GM12873 (cell line): Measurements from ENCODE around the gene CYP24A1.

Experiments
- TF ChIP-seq, protein P1 (sequence below): IDR thresholded peaks from 2 replicates; pipeline ENCODE4 v1.5.1; 2012; ENCODE audit warnings: low read depth, mild to moderate bottlenecking, moderate library complexity, low read length, control low read depth; ENCODE audit not compliant: insufficient read depth; ENCODE audit errors: missing control alignments

Gene CYP24A1

DNA sequence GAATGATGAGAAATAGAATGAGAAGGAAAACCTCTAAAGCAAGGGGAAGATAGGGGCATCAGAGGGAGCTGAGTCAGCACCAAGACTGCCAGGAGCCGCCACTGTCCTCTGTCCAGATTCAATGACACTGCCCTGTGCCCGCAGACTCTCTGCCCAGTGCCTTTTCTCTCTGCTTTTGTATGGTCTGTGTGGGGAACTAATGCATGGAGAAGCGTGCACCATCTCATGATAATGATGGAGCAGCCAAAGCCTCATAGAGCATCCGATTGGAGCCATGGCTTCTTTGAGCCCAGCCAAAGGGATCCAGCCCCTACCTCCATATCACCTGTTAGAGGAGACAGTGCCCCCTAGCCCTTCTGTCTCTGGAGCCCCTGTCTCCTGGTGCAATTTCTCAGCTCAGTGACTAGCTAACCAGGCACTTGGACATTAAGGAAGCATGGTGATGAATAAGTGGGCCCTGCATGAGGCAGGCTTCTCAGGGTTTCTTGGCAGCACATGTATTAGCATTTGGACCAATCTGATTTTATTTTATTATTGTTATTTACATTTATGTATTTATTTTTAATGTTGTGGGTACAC is 27.6 kb upstream of the CYP24A1 start:
- TF ChIP-seq, protein P1, sequence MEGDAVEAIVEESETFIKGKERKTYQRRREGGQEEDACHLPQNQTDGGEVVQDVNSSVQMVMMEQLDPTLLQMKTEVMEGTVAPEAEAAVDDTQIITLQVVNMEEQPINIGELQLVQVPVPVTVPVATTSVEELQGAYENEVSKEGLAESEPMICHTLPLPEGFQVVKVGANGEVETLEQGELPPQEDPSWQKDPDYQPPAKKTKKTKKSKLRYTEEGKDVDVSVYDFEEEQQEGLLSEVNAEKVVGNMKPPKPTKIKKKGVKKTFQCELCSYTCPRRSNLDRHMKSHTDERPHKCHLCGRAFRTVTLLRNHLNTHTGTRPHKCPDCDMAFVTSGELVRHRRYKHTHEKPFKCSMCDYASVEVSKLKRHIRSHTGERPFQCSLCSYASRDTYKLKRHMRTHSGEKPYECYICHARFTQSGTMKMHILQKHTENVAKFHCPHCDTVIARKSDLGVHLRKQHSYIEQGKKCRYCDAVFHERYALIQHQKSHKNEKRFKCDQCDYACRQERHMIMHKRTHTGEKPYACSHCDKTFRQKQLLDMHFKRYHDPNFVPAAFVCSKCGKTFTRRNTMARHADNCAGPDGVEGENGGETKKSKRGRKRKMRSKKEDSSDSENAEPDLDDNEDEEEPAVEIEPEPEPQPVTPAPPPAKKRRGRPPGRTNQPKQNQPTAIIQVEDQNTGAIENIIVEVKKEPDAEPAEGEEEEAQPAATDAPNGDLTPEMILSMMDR, result no peak

DNA sequence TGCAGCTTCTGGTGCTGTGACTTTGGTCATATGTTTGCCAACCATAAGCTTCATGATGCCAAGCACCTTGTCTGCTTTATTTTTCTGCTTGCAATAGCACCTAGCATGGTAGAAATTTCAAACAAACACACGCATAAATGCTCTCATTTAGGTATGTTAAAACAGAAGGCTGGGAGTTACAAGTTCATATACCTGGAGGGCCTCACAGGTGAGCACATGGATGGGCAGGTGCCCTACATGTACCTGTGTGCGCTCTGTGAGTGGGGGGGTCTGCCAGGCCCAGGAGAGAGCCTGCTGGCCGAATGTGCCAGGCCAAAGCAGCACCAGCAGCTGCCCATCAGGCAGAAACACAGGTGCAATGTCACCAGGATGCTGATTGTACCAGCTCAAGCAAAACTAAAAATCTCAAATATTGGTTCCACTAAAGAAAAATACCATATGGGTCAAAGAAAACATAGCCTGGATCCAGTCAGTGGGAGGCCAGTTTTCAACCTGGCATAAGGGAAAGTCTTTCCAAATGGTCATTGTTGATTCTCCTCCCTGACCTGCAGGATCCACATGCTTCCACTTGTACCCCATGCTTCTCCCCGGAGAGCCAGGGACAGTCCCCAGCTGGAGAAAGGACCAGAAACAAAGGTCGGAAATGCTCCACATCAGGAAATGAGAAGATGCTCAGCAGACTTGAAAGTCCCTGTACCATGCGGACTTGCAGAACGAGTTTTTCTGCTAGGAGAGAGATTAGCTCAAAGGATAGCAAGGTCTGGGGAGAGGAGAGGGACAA is 26.9 kb upstream of the CYP24A1 start:
- TF ChIP-seq, protein P1, result no peak

DNA sequence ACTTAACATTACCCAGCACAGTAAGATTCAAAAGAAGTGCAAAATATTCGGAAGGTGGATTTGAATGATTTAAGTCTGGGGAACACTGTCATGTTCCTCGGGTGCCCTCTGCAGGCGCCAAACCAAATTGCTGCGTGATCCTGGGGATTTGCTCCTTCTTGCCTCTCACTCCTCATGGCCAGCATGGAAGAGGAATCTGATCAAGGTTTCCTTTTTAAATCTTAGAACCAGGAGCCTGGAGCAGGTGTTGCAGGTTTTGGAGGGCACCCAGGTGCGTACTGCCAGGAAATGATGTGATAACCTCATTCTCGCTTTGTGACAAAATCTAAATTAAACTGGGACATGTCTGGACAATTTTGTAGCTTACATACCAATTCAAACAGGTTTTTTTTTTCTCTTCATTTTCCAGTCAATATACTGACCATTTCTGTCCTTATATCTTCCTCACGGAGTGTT is 26.0 kb upstream of the CYP24A1 start:
- TF ChIP-seq, protein P1, result peak; percentile 93

DNA sequence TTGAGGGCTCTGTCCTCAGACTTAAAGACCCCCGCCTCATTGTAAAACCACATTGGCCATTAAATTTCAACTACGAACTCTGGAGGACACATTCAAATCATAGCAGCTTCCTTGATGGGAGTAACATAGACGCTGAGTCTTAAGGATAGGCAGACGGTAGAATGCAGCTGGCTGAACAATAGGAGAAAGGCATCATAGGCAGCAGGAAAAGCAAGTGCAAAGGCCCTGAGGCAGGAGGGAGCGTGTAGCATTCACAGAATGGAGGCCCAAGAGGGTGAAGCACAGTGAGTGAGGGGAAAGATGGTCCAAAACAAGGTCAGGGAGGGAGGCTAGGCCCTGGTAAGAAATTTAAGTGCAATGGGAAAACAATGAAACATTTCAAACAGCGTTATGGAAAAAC is 25.5 kb upstream of the CYP24A1 start:
- TF ChIP-seq, protein P1, result no peak

DNA sequence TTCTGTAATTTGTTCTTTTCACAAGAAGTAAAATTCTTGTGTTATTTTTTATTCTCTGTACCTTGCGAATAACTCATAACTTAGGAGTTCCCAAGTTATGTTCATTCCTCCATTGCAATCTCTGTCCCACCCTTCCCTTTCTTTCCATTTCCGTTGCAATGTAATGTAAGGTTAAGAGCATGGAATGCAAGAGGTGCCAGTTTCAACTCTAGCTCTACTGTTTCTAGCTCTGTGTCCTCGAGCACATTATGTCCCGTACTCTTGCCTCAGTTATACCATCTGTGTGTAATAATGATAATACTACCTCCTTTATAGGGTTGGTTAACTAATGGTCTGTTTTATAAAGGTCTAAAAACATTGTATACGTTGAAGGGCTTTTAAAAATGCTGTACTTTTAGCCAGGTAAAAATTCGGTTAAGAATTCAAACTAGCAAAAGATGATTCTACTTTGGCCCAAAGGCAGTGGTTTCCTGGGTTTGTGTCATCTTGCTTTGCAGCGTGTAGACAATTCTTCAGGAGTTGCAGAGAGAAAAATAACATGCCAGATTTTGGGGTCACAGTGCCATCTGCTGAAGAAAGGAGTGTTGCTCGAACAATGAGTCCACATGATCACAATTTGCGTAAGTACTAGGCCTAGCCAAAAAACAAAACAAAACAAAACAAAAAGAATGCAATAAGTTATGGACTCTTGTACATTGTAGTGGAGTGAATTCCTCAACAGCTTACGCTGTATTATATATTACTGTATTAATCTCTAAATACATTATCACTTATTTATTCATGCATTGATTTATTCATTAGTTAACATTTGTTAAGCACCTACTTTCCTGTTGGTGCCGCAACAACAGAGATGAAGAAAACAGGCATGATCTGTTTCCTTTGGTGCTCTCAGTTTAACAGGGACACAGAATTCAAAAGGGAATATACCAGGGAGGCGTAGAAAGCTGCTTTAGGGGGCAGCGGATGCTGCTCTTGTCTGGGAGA is 24.1 kb upstream of the CYP24A1 start:
- TF ChIP-seq, protein P1, result peak; percentile 28

DNA sequence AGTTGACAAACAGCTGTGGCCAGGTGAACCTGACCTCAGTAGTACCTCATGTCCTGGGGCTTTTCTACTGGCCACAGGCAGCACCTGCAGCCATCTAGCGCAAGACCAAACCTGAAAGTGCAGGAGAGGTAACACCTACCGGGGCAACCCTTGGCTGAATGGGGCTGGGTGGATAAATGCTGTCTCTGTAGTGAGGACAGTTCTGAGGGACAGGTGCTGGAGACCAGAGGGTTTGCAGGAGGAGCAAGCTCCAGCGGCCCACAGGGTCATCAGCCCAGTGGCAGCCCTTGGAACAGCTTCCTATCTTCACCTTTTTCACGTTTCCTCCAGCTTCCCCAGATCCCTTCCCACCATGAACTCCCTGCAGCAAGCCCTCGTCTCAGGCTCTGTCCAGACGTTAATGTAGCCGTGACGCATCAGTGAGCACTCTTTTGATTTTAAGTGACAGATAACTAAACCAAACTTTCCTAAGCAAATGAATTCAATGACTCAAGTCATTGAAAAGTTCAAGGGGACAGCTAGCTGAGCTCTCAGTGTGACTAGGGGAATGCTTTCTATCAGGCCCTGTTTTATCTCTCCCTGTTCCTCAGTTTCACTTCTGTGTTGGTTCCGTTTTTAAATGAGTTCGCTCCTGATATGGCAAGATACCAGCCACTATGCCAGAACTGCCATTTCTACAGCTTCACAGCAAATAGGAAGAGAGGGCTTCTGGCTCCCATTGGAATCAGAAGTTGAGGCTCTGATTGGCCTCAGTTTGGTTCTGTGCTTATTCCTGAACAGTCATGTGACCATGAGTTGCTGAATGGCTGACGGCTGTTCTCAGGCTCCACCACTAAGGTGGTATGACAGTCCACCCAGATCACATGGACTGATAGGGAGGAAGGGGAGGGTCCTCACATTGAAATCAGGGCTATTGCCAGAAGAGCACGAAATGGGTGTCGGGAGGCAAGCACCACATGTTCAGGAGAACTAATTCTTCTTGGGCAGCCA is 22.0 kb upstream of the CYP24A1 start:
- TF ChIP-seq, protein P1, result peak; percentile 24
